SU-DHL-6 (cell line): Measurements from ENCODE around the gene CAMSAP1.
"Not testable (repeated sequence)": the region's sequence is repeated elsewhere in the genome, so short reads cannot be mapped to it uniquely, and the experiment has no call there.

Experiments
- H2AFZ ChIP-seq: fragments of 200-600 bp; sonication (generic); 2 replicates; pipeline ENCODE4 v1.6.1; 2014; ENCODE audit warnings: low read depth, mild to moderate bottlenecking, moderate library complexity, mixed read lengths, antibody characterized with exemption, low read length; ENCODE audit not compliant: severe bottlenecking
- H3F3A ChIP-seq: fragments of 200-600 bp; shearing (Covaris generic); 2 replicates; pipeline ENCODE4 v1.6.0; 2016; ENCODE audit warnings: antibody characterized with exemption, mild to moderate bottlenecking; ENCODE audit not compliant: insufficient read depth
- H3K27ac ChIP-seq: fragments of 200-600 bp; sonication (generic); 2 replicates; pipeline ENCODE4 v1.5.1; 2016; ENCODE audit warnings: low read depth, mild to moderate bottlenecking, low read length, moderate library complexity, mixed read lengths
- H3K27me3 ChIP-seq: fragments of 200-600 bp; sonication (generic), shearing (Covaris generic); 2 replicates; pipeline ENCODE4 v1.6.0; 2014; ENCODE audit warnings: mild to moderate bottlenecking, low read length
- H3K36me3 ChIP-seq: fragments of 200-600 bp; sonication (generic); 2 replicates; pipeline ENCODE4 v1.6.1; 2014; ENCODE audit warnings: mild to moderate bottlenecking, low read length, mixed read lengths
- H3K4me2 ChIP-seq: fragments of 300-600, 200-600 bp; shearing (Covaris generic), sonication (generic); 2 replicates; pipeline ENCODE4 v1.6.0; 2014; ENCODE audit warnings: low read length, low read depth, mild to moderate bottlenecking; ENCODE audit not compliant: poor library complexity, severe bottlenecking
- H3K4me3 ChIP-seq: fragments of 200-600 bp; sonication (generic); 2 replicates; pipeline ENCODE4 v1.5.1; 2014; ENCODE audit warnings: antibody characterized with exemption, low read length, mild to moderate bottlenecking, mixed read lengths; ENCODE audit not compliant: insufficient read depth, poor library complexity, severe bottlenecking
- H3K79me2 ChIP-seq: fragments of 200-600 bp; sonication (generic); 2 replicates; pipeline ENCODE4 v1.6.1; 2014; ENCODE audit warnings: mild to moderate bottlenecking, low read length, moderate library complexity; ENCODE audit not compliant: insufficient read depth
- H3K9ac ChIP-seq: fragments of 200-600 bp; sonication (generic); 2 replicates; pipeline ENCODE4 v1.7.0; 2014; ENCODE audit warnings: mild to moderate bottlenecking, low read length
- H3K9me2 ChIP-seq: fragments of 200-600 bp; sonication (generic); replicated peaks from 2 replicates; pipeline ENCODE4 v1.6.1; 2014; ENCODE audit warnings: low read length; ENCODE audit not compliant: insufficient read depth
- H3K9me3 ChIP-seq: fragments of 200-600 bp; sonication (generic); 2 replicates; pipeline ENCODE4 v1.6.1; 2014; ENCODE audit warnings: low read length, mixed read lengths; ENCODE audit not compliant: insufficient read depth
- H4K20me1 ChIP-seq: fragments of 200-600 bp; sonication (generic); 2 replicates; pipeline ENCODE4 v1.6.1; 2014; ENCODE audit warnings: low read depth, mild to moderate bottlenecking, antibody characterized with exemption, low read length, moderate library complexity, mixed read lengths
- EZH2phosphoT487 ChIP-seq: fragments of 200-600 bp; sonication (generic), shearing (Covaris generic); conservative IDR thresholded peaks from 2 replicates; pipeline ENCODE4 v1.6.1; 2018; ENCODE audit warnings: mild to moderate bottlenecking, antibody characterized with exemption, low read length, moderate library complexity, mixed read lengths
- TF ChIP-seq, protein P1 (sequence below): fragments of 200-600 bp; sonication (generic); IDR thresholded peaks from one replicate; pipeline ENCODE4 v1.5.1; 2017; ENCODE audit warnings: antibody characterized with exemption, mild to moderate bottlenecking, low read length, moderate library complexity; ENCODE audit not compliant: insufficient read depth, poor library complexity, severe bottlenecking

CAMSAP1 gene

DNA sequence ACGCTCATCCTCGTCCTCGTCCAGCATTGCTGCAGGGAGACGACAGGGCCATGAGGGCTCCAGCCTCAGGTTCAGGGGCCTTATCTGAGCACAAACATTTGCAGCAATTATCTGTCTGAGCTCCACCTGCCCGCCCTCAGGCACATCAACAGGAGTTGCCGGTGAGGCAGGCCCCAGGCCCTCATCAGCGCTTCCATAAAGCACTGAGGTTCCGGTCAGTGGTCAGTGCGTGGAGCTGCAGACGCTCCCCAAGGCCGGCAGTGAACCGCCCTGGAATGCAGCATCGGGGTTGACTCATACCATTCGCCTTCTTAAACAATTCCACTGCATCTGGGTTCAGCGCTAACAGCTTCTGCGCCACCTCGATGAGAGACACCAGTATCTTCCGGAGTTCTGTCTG, 38.6 kb upstream of the CAMSAP1 start:
- Histone ChIP-seq H3K4me3 (no peak overlapping the region), H3K36me3 (no peaks in the 10 kb centered on the region), H4K20me1 (no peaks in the 10 kb centered on the region), H3F3A (no peaks in the 10 kb centered on the region), H3K9ac (no peak overlapping the region), H3K4me2 (no peak overlapping the region), H3K9me3 (no peaks in the 10 kb centered on the region), H2AFZ (no peak overlapping the region), H3K27me3 (no peaks in the 10 kb centered on the region), H3K79me2 (no peaks in the 10 kb centered on the region), H3K27ac (no peak overlapping the region), H3K9me2 (no peaks in the 10 kb centered on the region)
- TF ChIP-seq, protein P1, sequence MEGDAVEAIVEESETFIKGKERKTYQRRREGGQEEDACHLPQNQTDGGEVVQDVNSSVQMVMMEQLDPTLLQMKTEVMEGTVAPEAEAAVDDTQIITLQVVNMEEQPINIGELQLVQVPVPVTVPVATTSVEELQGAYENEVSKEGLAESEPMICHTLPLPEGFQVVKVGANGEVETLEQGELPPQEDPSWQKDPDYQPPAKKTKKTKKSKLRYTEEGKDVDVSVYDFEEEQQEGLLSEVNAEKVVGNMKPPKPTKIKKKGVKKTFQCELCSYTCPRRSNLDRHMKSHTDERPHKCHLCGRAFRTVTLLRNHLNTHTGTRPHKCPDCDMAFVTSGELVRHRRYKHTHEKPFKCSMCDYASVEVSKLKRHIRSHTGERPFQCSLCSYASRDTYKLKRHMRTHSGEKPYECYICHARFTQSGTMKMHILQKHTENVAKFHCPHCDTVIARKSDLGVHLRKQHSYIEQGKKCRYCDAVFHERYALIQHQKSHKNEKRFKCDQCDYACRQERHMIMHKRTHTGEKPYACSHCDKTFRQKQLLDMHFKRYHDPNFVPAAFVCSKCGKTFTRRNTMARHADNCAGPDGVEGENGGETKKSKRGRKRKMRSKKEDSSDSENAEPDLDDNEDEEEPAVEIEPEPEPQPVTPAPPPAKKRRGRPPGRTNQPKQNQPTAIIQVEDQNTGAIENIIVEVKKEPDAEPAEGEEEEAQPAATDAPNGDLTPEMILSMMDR: no peak
- no peak for TF ChIP-seq EZH2phosphoT487

DNA sequence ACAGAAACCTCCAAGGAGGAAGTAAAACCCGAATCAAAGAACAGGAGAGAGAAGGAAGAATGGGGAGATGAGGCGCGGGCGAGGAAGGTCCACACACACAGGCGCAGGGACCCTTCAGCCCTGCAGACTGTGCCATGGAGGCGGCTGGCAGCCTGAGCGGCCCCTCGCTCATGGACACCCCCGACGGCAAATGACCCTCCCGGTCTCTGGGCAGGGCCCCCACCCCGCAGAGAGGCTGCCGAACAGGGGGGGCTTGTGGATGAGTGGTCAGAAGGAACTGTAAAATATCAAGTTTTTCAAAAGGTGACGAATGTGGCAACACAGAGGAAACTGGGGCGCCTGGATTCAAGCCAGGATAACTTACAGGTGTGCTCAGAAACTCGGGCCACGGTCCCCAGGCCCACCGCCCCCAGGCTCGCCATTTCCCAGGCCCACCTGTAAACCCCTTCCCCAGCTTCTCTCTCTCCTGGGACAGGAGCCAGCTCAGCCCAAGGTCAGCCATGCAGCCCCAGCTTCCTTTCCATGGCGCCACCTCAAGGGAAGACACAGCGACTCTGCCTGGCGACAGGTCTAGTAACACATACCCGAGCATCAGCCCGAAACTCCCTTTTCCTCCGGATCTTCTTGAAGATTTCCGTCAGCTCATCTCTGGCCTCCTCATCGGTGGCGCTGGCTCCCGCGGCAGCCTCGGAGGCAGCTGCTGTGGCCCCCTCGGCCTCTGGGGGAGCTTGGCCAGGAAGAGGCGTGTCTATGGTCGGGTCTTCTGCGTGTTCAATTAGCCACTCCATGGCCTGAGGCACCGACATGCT, 37.3 kb upstream of the CAMSAP1 start:
- no peaks in the 10 kb centered on the region for H3K36me3 ChIP-seq
- TF ChIP-seq, protein P1: no peak
- TF ChIP-seq EZH2phosphoT487: no peak

DNA sequence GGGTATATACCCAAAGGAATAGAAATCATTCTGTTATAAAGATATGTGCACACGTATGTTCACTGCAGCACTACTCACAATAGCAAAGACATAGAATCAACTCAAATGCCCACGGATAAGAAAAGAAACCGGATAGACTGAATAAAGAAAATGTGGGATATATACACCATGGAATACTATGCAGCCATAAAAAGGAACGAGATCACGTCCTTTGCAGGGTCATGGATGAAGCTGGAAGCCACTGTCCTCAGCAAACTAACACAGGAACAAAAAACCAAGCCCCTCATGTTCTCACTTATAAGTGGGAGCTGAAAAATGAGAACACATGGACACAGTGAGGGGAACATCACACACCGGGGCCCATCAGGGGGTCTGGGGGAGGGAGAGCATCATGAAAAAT, 36.3 kb upstream of the CAMSAP1 start:
- H3K79me2 ChIP-seq, H3K36me3 ChIP-seq: not testable (repeated sequence)

More for the DNA sequence above, 37.3 kb upstream of the CAMSAP1 start:
- Histone ChIP-seq H3K4me3 (no peak overlapping the region), H3K79me2 (no peaks in the 10 kb centered on the region), H3K9ac (no peak overlapping the region), H2AFZ (no peak overlapping the region), H3K4me2 (no peak overlapping the region), H3F3A (no peaks in the 10 kb centered on the region), H3K27me3 (no peaks in the 10 kb centered on the region), H3K9me3 (no peaks in the 10 kb centered on the region), H4K20me1 (no peaks in the 10 kb centered on the region), H3K9me2 (no peaks in the 10 kb centered on the region), H3K27ac (no peak overlapping the region)

DNA sequence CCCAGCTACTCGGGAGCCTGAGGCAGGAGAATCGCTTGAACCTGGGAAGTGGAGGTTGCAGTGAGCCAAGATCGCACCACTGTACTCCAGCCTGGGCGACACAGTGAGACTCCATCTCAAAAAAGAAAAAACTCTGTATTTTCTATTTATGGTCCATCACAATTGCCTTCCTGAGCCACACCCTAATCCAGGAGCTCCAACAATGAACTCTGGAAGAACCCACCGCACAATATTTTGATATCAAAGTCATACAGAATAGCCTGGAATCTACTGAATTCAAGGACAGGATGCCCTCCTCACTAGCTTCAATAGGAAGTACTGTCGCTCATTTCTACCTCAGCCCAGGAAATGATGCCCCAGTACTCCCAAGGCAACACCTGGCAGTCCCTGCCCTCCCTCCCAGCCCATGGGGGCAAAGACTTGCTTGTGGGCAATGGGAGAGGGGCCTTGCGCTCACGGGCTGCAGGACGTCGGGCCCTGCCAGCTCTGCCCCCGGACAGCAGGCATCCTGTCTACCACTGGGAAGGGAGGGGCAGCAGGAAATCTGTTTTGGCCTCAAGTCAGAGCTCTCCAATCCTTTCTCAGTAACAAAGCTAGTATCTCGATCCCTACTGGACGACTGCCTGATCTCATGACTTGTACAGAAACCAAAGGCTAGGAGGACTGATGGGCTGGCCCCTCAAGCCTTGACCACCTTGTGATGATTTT, 34.1 kb upstream of the CAMSAP1 start:
- Histone ChIP-seq H3K9me3 (no peaks in the 10 kb centered on the region), H3K9me2 (no peaks in the 10 kb centered on the region), H3K4me2 (no peak overlapping the region), H3F3A (no peaks in the 10 kb centered on the region), H3K36me3 (no peaks in the 10 kb centered on the region), H3K9ac (no peak overlapping the region), H3K27me3 (no peaks in the 10 kb centered on the region), H4K20me1 (no peaks in the 10 kb centered on the region), H3K27ac (no peak overlapping the region), H3K79me2 (no peaks in the 10 kb centered on the region), H3K4me3 (no peak overlapping the region), H2AFZ (no peak overlapping the region)
- TF ChIP-seq EZH2phosphoT487: no peak
- TF ChIP-seq, protein P1: no peak

More for the DNA sequence above, 36.3 kb upstream of the CAMSAP1 start:
- H3K9me3 ChIP-seq, H4K20me1 ChIP-seq, H2AFZ ChIP-seq, H3F3A ChIP-seq, H3K27ac ChIP-seq, H3K4me2 ChIP-seq, H3K27me3 ChIP-seq, H3K9me2 ChIP-seq, H3K9ac ChIP-seq, H3K4me3 ChIP-seq: not testable (repeated sequence)
